Pancreas (tissue), 10 donors: ENCODE data around the gene SAMD14. TPM values are rescaled to one million over a fixed set of nuclear protein-coding genes. Genes with fewer than 3 reads are reported as not detected.

Experiments used
- ATAC-seq, 4 donors: fragments of 200-7000 bp; cut with Tn5 transposase; one replicate each; pipeline versions ENCODE4 v1.8.0 to v1.9.1; 2020; ENCODE audit warnings: mild to moderate bottlenecking in 4 of 4, moderate library complexity in 4 of 4
- DNase-seq, 6 donors: peaks; one replicate each; pipeline ENCODE4 v3.0.0-alpha.2; 2020
- FAIRE-seq: peaks from 2 replicates; lab custom pipeline; 2012; peaks lifted over from hg19 to GRCh38; lab: Jason Lieb, UNC
- H3K27ac ChIP-seq, 4 donors: fragments of 200-600 bp; sonication (generic); 1 replicate in 3 of 4; 2 replicates in 1 of 4; pipeline versions ENCODE4 v1.5.0 to v1.8.0; 2020
- H3K27me3 ChIP-seq, 4 donors: fragments of 200-600 bp; one replicate each; pipeline ENCODE4 v1.8.0; 2021
- H3K36me3 ChIP-seq, 3 donors: fragments of 200-600 bp; sonication (generic) in 1 of 3; one replicate each; pipeline versions ENCODE4 v1.5.0 to v1.8.0; 2020 to 2021
- H3K4me1 ChIP-seq, 3 donors: fragments of 200-600 bp; one replicate each; pipeline ENCODE4 v1.8.0; 2021
- H3K4me3 ChIP-seq, 4 donors: fragments of 200-600 bp; sonication (generic) in 2 of 4; one replicate each; pipeline versions ENCODE4 v1.5.0 to v1.8.0; 2020 to 2021
- H3K9me3 ChIP-seq, 4 donors: fragments of 200-600 bp; one replicate each; pipeline ENCODE4 v1.8.0; 2021
- WGBS, 2 donors: extraction: QIAGEN DNeasy Blood & Tissue Kit; methylation state at CpG; one replicate each; pipeline ENCODE4 v1.1.7; 2013; 5-methylcytosine and 5-hydroxymethylcytosine counted together
- intact Hi-C, 3 donors: fragments of 100-400 bp; cut with DNase I; formaldehyde crosslinking; loops; one replicate each; pipeline versions ENCODE4 v1.11.1 to v1.14.2; 2022
- polyA plus RNA-seq, 2 donors: library from polyadenylated mRNA; stranded (reverse); fragments of 200-250 nt; gene quantifications; one replicate each; pipeline ENCODE4 v1.2.3, GENCODE V29; 2013
- total RNA-seq, 6 donors: library from RNA; stranded (reverse); fragmentation: NEBNext Ultra II Directional in 4 of 6; extraction: Animal tissue kit (Norgen Biotek cat#: 25700) in 4 of 6; gene quantifications; one replicate each; pipeline versions ENCODE4 v1.2.1 to v1.2.4, GENCODE V29; 2021 to 2023
- TF ChIP-seq, protein P1 (sequence below), 4 donors: fragments of 200-600 bp; sonication (generic) in 3 of 4; IDR thresholded peaks; one replicate each; pipeline versions ENCODE4 v1.5.0 to v1.8.0; 2021; ENCODE audit warnings: antibody characterized with exemption in 4 of 4
- donor health status: healthy with polysubstance abuse.
- donor health status: DM: no; HTN: no; CAD: no; lungs with moderate emphysema.
- donor health status: DM: no; HTN: no; CAD: no.
- donor health status: control.
- donor health status: control.
- donor health status: Bipolar disorder and iron deficiency.
- donor health status: DM: yes; HTN: yes; CAD: no.
- donor health status: DM: no; HTN: no; CAD: no.
- donor health status: DM: no; HTN: no; CAD: no.
- donor health status: DM: yes; HTN: yes; CAD: no.

The SAMD14 gene
- total and polyA plus RNA-seq, 8 donors = 0.09 to 1.3 (median 0.61) TPM

DNA sequence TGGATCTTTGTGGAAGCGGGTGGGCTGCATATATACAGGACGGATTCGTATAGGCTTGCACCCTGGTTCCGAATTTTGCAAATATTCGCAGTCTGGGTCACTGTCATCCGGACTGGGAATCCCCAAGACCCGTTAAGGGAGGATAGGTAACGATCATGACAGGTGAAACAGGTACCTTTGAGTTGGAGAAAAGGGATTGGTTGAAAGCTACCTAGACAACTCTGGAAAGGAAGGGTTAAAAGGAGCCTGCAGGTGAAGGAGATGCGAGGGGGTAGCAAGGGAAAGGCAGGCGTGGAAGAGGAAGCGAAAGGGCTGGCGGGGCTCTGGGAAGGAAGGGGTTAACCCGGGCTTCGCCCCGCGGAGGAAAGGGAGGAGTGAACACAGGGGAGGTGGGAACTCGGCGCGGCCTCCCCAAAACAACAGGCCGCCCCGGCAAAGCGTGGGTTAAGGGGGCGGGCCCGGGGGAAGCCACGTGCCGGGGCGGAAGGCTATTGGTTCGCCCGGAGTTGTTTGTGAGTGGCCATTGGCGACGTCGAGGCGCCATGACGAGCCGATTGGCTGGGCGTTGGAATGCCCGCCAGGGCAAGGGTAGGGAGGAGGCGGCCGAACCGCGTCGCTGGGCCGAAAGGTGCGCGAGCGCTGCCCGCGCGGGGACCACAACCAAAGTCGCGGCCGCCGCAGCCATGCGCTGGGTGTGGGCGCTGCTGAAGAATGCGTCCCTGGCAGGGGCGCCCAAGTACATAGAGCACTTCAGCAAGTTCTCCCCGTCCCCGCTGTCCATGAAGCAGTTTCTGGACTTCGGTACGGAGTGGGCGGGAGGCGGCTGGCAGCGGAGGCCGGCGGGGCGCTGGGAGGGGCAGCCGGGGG lies 35.0 kb downstream of the SAMD14 start, which contains the start of gene PDK2:
Gene PDK2, plus strand, starts transcription at position 599 of the 867 bp plus-strand sequence. Its CDS starts 85 bp downstream, at position 684.
- TF ChIP-seq, protein P1, sequence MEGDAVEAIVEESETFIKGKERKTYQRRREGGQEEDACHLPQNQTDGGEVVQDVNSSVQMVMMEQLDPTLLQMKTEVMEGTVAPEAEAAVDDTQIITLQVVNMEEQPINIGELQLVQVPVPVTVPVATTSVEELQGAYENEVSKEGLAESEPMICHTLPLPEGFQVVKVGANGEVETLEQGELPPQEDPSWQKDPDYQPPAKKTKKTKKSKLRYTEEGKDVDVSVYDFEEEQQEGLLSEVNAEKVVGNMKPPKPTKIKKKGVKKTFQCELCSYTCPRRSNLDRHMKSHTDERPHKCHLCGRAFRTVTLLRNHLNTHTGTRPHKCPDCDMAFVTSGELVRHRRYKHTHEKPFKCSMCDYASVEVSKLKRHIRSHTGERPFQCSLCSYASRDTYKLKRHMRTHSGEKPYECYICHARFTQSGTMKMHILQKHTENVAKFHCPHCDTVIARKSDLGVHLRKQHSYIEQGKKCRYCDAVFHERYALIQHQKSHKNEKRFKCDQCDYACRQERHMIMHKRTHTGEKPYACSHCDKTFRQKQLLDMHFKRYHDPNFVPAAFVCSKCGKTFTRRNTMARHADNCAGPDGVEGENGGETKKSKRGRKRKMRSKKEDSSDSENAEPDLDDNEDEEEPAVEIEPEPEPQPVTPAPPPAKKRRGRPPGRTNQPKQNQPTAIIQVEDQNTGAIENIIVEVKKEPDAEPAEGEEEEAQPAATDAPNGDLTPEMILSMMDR (IDR thresholded peaks at IDR 0.05) = no peak
- no peaks in the 10 kb centered on the region for H3K9me3 ChIP-seq
- peaks cover 4 to 8% (median 7%) of the 10 kb centered on the region in 3 donors for H3K4me1 ChIP-seq
- WGBS, 2 donors = 0 to 1% methylated on average over 68 of the region's 68 CpGs
- FAIRE-seq = peak; percentile 29
- peak within 1 kb of the TSS; percentile 41 to 88 (median 81) for H3K4me3 ChIP-seq
- peak; percentile 94 to 98 (median 96) for DNase-seq
- no peaks in the 10 kb centered on the region for H3K27me3 ChIP-seq
- intact Hi-C loops = no loop called here
- peak within 1 kb of the TSS; percentile 36 to 74 (median 66) for H3K27ac ChIP-seq
- peaks cover 0 to 14% (median 7%) of the 10 kb centered on the region in 3 donors for H3K36me3 ChIP-seq
- peak; percentile 87 to 95 (median 92) for ATAC-seq

DNA sequence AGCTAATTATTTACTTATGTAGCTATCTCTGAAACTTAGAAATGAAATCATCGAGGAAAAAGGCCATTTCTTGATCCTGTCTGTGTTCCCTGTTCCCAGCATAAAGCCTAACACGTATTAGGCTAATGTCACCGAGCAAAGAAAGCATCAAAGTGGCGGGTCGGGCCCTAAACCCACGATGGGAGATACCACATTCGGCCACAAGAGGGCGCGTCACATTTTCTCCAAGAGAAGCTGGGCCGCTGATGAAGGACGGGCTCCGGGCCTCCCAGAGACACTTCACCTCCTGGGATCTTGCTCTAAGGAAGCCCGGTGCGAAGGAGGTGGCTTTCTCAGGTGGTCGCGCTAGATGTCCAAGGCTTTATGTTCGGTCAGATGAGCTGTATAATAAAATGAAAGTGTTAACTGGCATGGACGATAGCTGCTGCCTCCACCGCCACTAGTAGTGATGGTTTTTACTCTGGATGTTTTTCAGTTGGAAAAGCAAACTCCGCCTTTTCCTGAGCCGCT lies 35.7 kb downstream of the SAMD14 start:
- Histone ChIP-seq H3K27ac (peak overlapping the region; percentile 36 to 74 (median 65)), H3K4me1 (peaks cover 0 to 3% (median under 1%) of the 10 kb centered on the region in 3 donors)

DNA sequence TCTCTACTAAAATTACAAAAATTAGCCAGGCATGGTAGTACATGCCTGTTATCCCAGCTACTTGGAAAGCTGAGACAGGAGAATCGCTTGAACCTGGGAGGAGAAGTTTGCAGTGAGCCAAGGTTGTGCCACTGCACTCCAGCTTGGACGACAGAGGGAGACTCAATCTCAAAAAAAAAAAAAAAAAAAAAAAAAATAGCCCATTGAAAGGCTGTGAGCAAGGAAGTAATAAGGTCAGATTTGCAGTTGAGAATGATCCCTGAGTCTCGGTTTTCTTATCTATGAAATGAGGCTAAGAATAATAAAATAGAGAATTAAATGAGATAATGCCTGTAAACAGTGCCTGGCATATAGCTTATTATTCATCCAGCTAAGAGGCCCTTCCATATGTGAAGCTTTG lies 36.2 kb downstream of the SAMD14 start:
- no peak for FAIRE-seq
- peaks cover 0 to 3% (median 0%) of the 10 kb centered on the region in 3 donors for H3K4me1 ChIP-seq

More for the DNA sequence above, 35.7 kb downstream of the SAMD14 start:
- H3K9me3 ChIP-seq = no peaks in the 10 kb centered on the region
- H3K36me3 ChIP-seq = peaks cover 0 to 14% (median 7%) of the 10 kb centered on the region in 3 donors
- peak overlapping the region; percentile 41 to 88 (median 81) for H3K4me3 ChIP-seq
- 0% methylated on average over 21 of the region's 21 CpGs for WGBS, 2 donors
- intact Hi-C loops = no loop called here
- no peaks in the 10 kb centered on the region for H3K27me3 ChIP-seq
- peak; percentile 82 to 97 (median 91) for DNase-seq
- peak; percentile 66 to 88 (median 79) for ATAC-seq
- FAIRE-seq = no peak
- TF ChIP-seq, protein P1 (IDR thresholded peaks at IDR 0.05) = peak; percentile 85 to 95 (median 88)

DNA sequence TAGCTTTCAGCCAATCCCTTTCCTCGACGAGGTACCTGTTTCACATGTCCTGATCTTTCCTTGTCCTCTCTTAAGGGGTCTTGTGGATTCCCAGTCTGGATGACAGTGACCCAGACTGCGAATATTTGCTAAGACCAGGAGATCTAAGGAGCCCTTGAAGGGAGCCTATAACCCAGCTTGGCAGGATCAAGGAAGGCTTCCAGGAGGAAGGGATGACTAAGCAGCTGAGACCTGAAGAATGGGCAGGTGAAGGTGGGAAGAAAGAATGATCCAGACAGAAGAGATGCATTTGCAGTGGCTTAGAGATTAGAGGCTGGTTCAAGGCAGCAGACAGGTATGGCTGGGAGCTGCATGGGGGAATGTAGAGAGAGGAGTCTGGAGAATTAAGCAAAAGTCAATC lies 36.7 kb downstream of the SAMD14 start:
- TF ChIP-seq, protein P1 (IDR thresholded peaks at IDR 0.05) = no peak
- DNase-seq (no peak), FAIRE-seq (no peak), ATAC-seq (no peak)
- Histone ChIP-seq H3K9me3 (no peaks in the 10 kb centered on the region), H3K4me1 (peaks cover 0 to 3% (median 0%) of the 10 kb centered on the region in 3 donors), H3K4me3 (no peak overlapping the region), H3K36me3 (peaks cover 0 to 14% (median 4%) of the 10 kb centered on the region in 3 donors), H3K27ac (no peak overlapping the region), H3K27me3 (no peaks in the 10 kb centered on the region)
- 81 to 84% methylated on average over 3 of the region's 3 CpGs for WGBS, 2 donors
- intact Hi-C loops = no loop called here

More for the DNA sequence above, 36.2 kb downstream of the SAMD14 start:
- no peak overlapping the region for H3K4me3 ChIP-seq
- no peak for DNase-seq
- no peak for ATAC-seq
- TF ChIP-seq, protein P1 (IDR thresholded peaks at IDR 0.05) = no peak
- peaks cover 0 to 14% (median 7%) of the 10 kb centered on the region in 3 donors for H3K36me3 ChIP-seq
- no peaks in the 10 kb centered on the region for H3K27me3 ChIP-seq
- 31% methylated on average over 3 of the region's 3 CpGs for WGBS, 2 donors
- intact Hi-C loops = no loop called here
- H3K9me3 ChIP-seq = no peaks in the 10 kb centered on the region
- no peak overlapping the region for H3K27ac ChIP-seq
